Measurements from ENCODE around the gene KANSL1.
"Not testable (repeated sequence)": the region's sequence is repeated elsewhere in the genome, so short reads cannot be mapped to it uniquely, and the experiment has no call there.

The KANSL1 gene

GRCh38 chr17:46191322-46192188, 1.7 kb downstream of the KANSL1 start:
- DNase-seq, result peak; percentile 53

GRCh38 chr17:46190763-46191162, 2.5 kb downstream of the KANSL1 start:
- DNase-seq, result no peak

- not testable (repeated sequence) for DNase-seq
Measured at GRCh38 chr17:46186827-46187235, 6.4 kb downstream of the KANSL1 start.

GRCh38 chr17:46184696-46185095, 8.5 kb downstream of the KANSL1 start:
- DNase-seq, result no peak

- DNase-seq, result not testable (repeated sequence)
Measured at GRCh38 chr17:46183383-46183782, 9.8 kb downstream of the KANSL1 start.

- no peak for DNase-seq
Measured at GRCh38 chr17:46182961-46183360, 10.3 kb downstream of the KANSL1 start.

DNA sequence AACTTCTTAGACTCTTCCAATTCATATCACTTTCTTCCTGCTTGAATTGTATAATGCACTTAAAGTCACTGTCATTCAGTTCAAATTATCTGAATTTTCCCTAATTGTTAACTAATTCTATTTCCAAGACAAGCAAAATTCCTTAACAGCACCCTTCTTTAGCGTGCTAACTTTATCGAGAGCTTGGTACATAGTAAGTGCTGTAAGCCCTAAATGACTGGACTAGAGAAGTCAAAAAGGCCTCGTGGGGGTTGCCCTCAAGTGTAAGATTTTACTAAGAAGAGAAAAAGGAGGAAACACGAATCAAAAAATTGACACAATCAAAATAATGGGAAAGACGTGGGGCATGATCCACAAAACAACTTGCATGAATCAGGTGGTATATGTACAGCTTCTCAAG, 11.3 kb downstream of the KANSL1 start:
- DNase-seq, result no peak

DNA sequence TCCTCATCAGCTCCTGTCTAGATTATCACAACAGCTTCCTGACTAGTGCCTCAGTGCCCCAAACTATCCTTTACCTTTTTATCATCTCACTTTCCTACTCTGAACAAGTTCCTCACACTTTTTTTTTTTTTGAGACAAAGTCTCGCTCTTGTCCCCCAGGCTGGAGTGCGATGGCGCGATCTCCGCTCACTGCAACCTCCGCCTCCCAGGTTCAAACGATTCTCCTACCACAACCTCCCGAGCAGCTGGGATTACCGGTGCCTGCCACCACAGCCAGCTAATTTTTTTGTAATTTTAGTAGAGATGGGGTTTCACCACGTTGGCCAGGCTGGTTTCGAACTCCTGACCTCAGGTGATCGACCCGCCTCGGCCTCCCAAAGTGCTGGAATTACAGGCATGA, 11.9 kb downstream of the KANSL1 start:
- DNase-seq, result not testable (repeated sequence)

DNA sequence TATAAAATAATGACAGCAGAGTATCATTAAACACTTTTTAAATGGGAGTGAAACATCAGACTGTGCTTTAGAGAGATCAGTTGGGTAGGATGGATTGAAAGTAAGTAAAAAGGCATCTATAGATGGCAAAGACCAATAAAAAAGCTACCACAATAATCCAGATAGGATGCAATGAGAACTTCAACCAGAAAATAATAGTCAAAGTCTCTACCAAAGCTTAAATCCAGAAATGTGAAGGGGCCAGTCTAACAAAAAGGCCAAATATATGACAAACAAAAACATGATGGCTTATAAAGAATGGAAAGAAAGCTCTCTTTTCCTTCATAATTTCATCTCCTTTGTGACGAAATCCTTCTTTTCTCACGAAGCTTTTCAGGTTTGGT, 12.3 kb downstream of the KANSL1 start:
- no peak for DNase-seq

GRCh38 chr17:46180185-46180891, 12.9 kb downstream of the KANSL1 start:
- not testable (repeated sequence) for DNase-seq

- DNase-seq, result no peak
Measured at GRCh38 chr17:46179375-46179999, 13.7 kb downstream of the KANSL1 start.

DNA sequence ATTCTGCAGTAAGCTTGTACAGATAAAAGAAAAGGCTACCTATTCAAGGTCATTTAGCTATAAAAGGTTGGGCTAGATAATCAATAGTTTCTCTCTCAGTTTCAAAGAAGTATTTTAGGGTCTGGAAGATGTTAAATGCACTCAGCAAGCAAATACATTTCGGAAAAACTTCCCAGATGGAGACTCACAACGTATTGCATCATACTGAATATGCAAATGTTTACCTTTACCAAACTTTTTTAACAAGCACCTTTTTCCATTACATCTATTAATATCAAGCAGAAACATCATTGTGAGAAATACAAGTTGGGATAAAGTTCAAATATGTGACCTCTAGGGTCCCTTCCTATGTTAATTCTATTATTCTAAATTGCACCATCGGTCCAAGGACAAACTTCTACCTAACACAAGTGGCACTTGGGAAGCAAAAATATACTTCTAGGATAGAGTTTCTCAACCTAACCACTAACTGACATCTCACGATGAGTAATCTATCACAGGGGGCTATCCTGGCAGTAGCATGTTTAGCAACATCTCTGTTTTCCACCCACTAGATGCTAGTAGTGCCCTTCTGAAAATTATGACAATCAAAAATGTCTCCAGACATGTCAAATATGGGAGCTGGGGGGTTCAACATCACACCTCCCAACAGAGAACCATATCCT, 14.5 kb downstream of the KANSL1 start:
- no peak for DNase-seq

- no peak for DNase-seq
Measured at GRCh38 chr17:46176975-46177374, 16.3 kb downstream of the KANSL1 start.

DNA sequence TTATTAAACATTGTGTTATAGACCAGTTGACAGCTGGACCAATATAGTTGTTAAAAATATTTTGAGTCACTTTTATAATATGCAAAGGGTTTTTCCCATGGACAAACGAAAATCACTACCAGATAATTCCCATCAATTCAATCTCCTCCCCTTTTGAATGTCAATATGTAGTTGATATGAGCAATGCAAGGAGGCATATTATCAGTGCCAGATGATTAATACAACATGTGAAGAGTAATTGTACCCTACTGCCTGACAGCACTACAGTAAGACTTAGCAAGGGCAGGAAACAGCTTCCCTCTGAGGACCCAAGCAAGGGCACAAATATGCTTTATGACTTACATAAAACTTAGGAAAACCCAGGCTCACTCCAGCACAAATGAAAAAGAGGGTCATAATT, 17.3 kb downstream of the KANSL1 start:
- DNase-seq, result no peak

DNA sequence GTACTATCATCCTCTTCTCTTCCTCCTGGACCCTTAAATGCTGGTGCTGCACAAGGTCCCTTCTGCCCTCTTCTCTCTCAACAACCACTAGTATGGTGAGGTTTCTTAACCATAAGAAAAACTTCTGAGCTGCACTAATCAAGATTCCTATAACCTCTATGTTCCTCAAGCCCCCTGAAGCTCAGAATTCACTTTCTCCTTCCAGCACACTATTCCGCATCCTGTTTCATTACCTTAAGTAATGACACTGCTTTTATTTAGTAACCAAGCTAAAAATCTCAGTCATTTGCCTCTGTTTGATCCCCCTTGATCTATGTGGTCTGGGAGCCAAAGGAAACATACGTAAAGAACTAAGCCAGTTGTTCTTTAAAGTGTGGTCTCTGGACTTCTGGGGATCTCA, 20.1 kb downstream of the KANSL1 start:
- DNase-seq, result no peak

- no peak for DNase-seq
Measured at GRCh38 chr17:46171939-46172338, 21.3 kb downstream of the KANSL1 start.

- DNase-seq, result no peak
Measured at GRCh38 chr17:46170639-46171429, 22.4 kb downstream of the KANSL1 start.

- no peak for DNase-seq
Measured at GRCh38 chr17:46169913-46170638, 23.2 kb downstream of the KANSL1 start.

DNA sequence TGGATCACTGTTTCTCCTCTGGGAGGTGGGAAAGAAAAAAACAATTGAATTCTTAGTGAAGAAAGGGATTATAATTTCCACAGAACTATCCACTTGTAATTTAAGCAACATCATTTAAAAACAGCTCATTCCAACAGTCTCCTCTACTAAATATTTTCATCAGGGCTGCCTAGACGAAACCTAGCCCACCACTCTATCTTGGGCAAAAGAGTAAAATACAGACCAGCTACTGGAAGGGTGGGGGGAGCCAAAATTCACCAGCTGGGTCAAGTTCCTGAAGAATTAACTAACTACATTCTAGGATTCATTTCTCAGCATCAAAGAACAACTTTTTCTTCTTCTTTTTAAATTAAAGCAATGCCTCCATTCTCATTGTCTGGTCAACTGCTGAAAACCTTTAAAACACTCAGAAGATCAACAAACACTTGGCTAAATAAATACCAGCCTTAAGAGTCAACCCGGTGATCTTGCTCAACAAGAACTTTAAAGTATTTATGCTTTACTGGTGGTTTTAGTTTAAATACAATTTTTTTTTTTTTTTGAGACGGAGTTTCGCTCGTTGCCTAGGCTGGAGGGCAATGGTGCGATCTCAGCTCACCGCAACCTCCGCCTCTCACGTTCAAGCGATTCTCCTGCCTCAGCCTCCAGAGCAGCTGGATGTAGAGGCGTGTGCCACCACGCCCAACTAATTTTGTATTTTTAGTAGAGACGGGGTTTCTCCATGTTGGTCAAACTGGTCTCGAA, 25.2 kb downstream of the KANSL1 start:
- DNase-seq, result no peak

- DNase-seq, result no peak
Measured at GRCh38 chr17:46167267-46167666, 26.0 kb downstream of the KANSL1 start.

DNA sequence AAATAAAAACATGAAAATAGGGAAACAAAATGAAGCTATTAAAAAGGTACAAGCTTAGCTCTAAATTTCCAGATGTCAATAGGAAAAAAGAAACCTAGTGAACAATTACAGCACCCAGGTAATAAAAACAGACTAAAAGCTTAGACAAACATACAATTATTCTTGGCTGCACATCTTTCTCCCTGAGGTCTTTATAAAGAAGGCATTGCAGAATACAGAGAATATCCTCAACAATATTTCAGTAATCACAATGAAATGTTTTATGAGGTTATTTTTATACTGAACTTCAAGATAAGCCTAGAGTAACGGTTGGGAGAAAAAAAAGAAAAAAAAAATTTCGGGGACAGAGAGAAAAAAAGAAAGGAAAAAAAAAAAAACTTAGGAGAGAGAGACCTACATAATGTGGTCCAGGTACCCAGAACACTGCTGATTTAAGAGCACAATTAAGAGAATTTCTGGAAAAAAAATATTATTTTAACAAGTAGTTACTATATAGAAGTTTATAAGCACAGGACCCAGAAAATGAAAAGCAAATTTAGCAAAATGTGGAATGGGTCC, 26.5 kb downstream of the KANSL1 start:
- DNase-seq, result no peak

Measured in stimulated activated CD8-positive, alpha-beta memory T cell treated with anti-CD3 and anti-CD28 coated beads, Interleukin-4, amount 100 ng/mL, for 48 hours (primary cell).